ENCODE data around the gene CLINT1.

DNA sequence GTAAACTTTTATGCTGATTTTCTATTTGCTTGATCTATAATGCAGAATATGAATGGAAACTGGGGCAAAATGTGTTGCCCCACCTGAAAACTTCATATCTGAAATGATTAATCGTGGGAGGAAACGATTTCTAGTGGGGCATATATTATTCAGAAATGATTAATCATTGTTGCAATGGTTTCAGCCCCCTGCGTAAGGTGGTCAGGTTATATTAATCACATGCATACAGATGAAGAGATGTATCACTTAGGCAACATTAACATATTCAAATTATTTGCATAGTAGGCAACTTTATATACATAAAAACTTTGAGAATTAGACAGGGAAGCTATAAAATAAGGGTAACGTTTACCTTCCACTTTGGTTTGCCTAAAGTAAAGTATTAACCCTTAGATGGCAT lies 65.6 kb downstream of the CLINT1 start:
- TF ChIP-seq, protein P1, sequence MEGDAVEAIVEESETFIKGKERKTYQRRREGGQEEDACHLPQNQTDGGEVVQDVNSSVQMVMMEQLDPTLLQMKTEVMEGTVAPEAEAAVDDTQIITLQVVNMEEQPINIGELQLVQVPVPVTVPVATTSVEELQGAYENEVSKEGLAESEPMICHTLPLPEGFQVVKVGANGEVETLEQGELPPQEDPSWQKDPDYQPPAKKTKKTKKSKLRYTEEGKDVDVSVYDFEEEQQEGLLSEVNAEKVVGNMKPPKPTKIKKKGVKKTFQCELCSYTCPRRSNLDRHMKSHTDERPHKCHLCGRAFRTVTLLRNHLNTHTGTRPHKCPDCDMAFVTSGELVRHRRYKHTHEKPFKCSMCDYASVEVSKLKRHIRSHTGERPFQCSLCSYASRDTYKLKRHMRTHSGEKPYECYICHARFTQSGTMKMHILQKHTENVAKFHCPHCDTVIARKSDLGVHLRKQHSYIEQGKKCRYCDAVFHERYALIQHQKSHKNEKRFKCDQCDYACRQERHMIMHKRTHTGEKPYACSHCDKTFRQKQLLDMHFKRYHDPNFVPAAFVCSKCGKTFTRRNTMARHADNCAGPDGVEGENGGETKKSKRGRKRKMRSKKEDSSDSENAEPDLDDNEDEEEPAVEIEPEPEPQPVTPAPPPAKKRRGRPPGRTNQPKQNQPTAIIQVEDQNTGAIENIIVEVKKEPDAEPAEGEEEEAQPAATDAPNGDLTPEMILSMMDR (conservative IDR thresholded peaks at IDR 0.05; ENCODE audit: low read depth, low read length), result no peak
- no peak for TF ChIP-seq EZH2 (IDR thresholded peaks at IDR 0.05; ENCODE audit: borderline replicate concordance, low read depth, low read length, poor library complexity, severe bottlenecking)
